Measurements from ENCODE around the gene KCNN2. TPM values are rescaled to one million over a fixed set of nuclear protein-coding genes. Genes with fewer than 3 reads are reported as not detected.

The KCNN2 gene
- total and polyA plus RNA-seq, 10 of the 15 experiments (the other 5 are each of a cell fraction or from before 2014, with no cell fraction given) = 0.21 to 3.6 (median 0.79) TPM

DNA sequence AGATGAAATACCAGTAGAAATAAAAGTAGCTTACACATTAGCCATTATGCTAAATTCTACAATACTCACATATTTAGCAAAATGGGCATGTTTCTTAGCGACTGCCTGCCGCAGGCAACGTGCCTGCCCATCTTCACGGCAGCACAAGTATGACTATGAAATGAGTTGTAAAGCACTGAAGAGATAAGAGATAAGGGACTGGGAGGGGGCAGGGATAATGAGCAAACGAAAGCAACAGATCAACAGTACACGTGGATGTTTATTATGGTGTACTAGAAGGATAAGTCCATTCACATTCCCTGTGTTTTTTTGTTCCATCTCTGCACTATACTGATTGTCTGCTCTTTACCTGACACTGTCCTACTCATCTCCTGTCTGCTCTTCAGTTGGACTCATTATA lies 44.1 kb upstream of the KCNN2 start:
- no peak overlapping the region for H3K9ac ChIP-seq (ENCODE audit: control insufficient read depth, insufficient read depth, low read length)
- no peaks in the 10 kb centered on the region for H4K20me1 ChIP-seq (ENCODE audit: control insufficient read depth, insufficient read depth)
- ATAC-seq (no peak), FAIRE-seq (no peak), DNase-seq (ENCODE audit: low read depth, low spot score) (no peak)
- POLR2A ChIA-PET = no interaction called here
- no TSS peak for BruUV-seq (replicated peaks)
- in situ Hi-C loops (cut with MboI) (loop anchor here (25.0 kb wide), 1 partner anchor 630 kb away; no protein-coding TSS in a partner anchor), intact Hi-C loops (cut with micrococcal nuclease; ENCODE audit: unreplicated experiment) (no loop called here)
- WGBS (ENCODE audit: insufficient coverage, insufficient replicate concordance, low lambda C conversion rate, missing lambda C conversion rate) = 30% methylated on average over 6 of the region's 6 CpGs
- no peak overlapping the region for H3K4me3 ChIP-seq
- SMC1A ChIA-PET (ENCODE audit: uncharacterized antibody, unreplicated experiment) = interaction anchor here (1.7 kb wide), 1 partner anchor 13 kb away, joined by 6 read pairs; no protein-coding TSS in a partner anchor
- no peaks in the 10 kb centered on the region; a peak in 1 of 4 replicates for H3K27me3 ChIP-seq (replicated peaks in 1 of 2; ENCODE audit: control insufficient read depth in 2 of 2, insufficient read depth in 2 of 2, low read length in 1 of 2)
- H3K79me2 ChIP-seq (ENCODE audit: control insufficient read depth, insufficient read depth, low read length) = no peaks in the 10 kb centered on the region
- CTCF ChIA-PET = interaction anchor here (0.9 to 1.7 kb wide), 3 partner anchors 9 to 132 kb away, joined by 3 to 7 read pairs (median 3); no protein-coding TSS in a partner anchor
- H3K4me1 ChIP-seq (ENCODE audit: control insufficient read depth, insufficient read depth, low read length) = no peaks in the 10 kb centered on the region
- H3K36me3 ChIP-seq (ENCODE audit: control insufficient read depth in 2 of 2, insufficient read depth in 2 of 2, low read length in 1 of 2) = no peaks in the 10 kb centered on the region
- TF ChIP-seq SP1 (IDR thresholded peaks at IDR 0.05; ENCODE audit: low read depth, low read length) (no peak), BMI1 (IDR thresholded peaks at IDR 0.05; ENCODE audit: borderline replicate concordance) (no peak), BACH1 (IDR thresholded peaks at IDR 0.05; ENCODE audit: borderline replicate concordance) (no peak), RUNX3 (IDR thresholded peaks at IDR 0.05; ENCODE audit: low read length) (no peak), LARP7 (IDR thresholded peaks at IDR 0.05) (no peak), NR2C2 (IDR thresholded peaks at IDR 0.05; ENCODE audit: borderline replicate concordance, control insufficient read depth, insufficient read length, low read depth) (no peak), EGR1 (IDR thresholded peaks at IDR 0.05; ENCODE audit: borderline replicate concordance in 1 of 2, low read depth in 2 of 2, low read length in 2 of 2) (no peak), PKNOX1 (IDR thresholded peaks at IDR 0.05) (no peak), ZBTB40 (IDR thresholded peaks at IDR 0.05; ENCODE audit: borderline replicate concordance) (no peak), HDAC2 (IDR thresholded peaks at IDR 0.05) (no peak)
- no peak overlapping the region for H3K27ac ChIP-seq (ENCODE audit: control insufficient read depth, insufficient read depth)
- RAD21 ChIA-PET (ENCODE audit: unreplicated experiment) = no interaction called here
- H3K4me2 ChIP-seq (ENCODE audit: control insufficient read depth, insufficient read depth) = no peak overlapping the region
- no peak overlapping the region for H2AFZ ChIP-seq (ENCODE audit: control insufficient read depth, low read depth, low read length)
- no peaks in the 10 kb centered on the region for H3K9me3 ChIP-seq (replicated peaks; ENCODE audit: control insufficient read depth, insufficient read depth, low read length)
